Stimulated activated CD4-positive, alpha-beta T cell treated with anti-CD3 and anti-CD28 coated beads, TNF-alpha, amount 100 ng/mL, for 1 hour (primary cell): ENCODE results near the gene ARGFX.
"Not testable (repeated sequence)": the region's sequence is repeated elsewhere in the genome, so short reads cannot be mapped to it uniquely, and the experiment has no call there.

Experiments
- DNase-seq, 3 donors: peaks; one replicate each; pipeline ENCODE4 v3.0.0-alpha.2; 2020; ENCODE audit warnings: low read depth in 3 of 3, low spot score in 1 of 3

The ARGFX gene

DNA sequence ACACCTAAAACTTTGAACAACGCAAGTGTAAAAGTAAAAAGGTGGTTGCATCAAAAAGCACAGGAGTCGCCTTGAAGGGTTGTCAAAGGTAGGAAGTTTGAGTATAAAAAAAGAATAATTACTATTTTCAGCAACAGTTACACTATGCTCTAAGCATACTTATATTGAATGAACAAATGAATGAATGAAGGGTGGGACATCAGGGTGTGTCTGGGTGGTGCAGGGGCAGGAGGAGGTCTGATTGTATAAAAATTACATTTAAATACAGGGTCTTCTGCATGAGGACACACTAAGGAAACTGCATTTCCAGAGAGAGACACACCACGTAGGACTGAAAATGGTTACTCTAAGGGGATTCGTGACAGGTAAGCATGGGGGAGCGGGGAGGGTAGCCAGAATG, at the start of gene ARGFX:
Gene ARGFX (plus strand): TSS at position 301 of the 400 bp plus-strand sequence. CDS start 2,765 bp downstream, outside the sequence.
- DNase-seq: no peak

GRCh38 chr3:121517953-121518655, 49.6 kb upstream of the ARGFX start:
- no peak for DNase-seq

DNA sequence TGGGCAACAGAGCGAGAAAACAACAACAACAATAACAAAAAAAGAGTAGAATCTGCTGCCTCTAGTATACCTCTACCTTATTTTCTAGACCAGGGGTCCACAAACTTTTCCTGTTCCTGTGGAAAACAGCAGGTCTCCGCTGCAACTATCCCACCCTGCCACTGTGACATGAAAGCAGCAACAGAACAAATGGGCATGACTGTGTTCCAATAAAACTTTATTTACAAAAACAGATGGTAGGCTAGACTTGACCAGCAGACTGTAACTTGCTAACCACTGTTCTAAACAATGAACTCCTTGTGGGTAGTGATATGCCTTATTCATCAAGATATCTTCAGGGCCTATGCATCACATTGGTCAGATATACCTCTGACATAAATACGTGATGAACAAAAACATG, 47.2 kb upstream of the ARGFX start:
- DNase-seq: no peak

DNA sequence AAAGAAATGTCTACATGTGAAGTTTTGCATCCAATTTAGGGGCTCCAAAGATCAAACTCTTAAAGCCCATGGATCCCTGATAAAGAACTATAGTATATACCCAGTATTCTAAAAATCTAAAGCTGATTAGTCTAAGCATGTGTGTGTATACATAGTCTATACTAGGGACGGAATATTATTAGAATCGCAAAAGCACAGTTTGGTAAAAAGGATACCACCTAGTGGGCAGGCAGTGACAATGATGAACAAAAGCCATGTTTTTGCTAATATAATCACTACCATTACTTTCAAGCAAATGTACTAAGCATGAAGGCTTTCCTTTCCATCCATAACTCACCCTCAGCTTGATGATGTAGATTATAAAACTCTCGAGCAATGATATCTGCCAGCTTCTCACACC, 38.4 kb upstream of the ARGFX start:
- DNase-seq: no peak

GRCh38 chr3:121531269-121531668, 36.5 kb upstream of the ARGFX start:
- no peak for DNase-seq

DNA sequence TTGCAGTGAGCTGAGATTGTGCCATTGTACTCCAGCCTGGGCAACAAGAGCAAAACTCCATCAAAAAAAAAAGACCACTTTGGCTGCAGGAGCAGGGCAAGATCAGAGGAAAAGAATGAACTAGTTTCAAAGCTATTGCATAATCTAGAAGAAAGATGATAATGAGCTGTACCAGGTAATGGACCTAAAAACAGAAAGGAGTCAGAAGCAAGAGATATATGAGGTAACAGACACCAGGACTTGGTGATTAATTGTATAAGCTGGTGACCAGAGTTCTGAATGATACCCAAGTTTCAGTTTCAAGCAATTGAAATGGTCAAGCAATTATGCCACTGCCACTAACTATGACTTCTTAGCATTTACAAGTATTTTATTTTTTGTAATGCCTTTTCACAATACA, 24.8 kb upstream of the ARGFX start:
- DNase-seq: no peak

- no peak for DNase-seq
Measured at GRCh38 chr3:121545049-121545573, 22.6 kb upstream of the ARGFX start.

DNA sequence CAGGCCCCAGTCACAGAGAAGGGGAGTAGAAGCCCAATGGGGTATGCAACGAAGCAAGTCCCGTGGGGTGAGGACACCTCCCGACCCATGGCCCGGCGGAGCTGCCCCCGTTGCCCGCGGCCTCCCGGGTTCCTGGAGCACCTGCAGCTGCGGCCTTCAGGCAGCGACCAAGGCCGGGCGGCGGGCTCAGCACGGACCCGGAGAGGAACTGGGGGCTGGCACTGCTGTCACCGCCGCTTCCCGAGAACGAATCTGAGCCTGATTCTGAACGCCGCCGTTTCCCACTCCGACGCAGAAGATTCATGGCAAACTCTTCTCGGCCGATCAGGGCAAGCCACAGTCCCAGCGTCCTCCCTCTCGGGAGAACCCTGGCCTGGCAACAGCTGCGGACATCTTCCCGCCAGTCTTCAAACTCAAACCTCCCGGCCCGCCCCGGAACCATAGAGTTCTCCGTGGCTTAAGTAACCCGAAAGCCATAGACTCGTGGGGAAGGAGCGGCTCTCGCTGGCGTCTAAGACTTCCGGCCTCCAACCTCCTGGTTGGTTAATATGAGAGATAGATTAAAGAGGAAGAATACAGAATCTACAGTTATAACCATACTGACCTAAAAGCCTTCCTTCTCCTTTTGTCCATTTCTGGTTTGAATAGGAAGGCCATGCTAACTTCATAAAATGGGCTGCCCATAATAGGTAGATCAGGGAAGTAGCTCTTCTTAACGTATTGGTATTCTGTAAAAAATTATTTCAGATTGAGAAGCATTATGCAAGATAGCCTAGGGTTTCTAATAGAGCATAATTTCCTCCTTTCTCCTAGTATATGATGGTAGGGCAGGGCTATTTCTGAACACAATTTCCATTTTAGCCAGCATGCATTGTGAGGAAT, 21.9 kb upstream of the ARGFX start, which contains the start of gene POLQ:
Gene POLQ (minus strand): TSS at position 415 of the 882 bp plus-strand sequence. CDS start 111 bp downstream, at position 304.
- peak; percentile 53 to 72 (median 61) for DNase-seq

- DNase-seq: no peak
Measured at GRCh38 chr3:121552379-121552778, 15.4 kb upstream of the ARGFX start.

DNA sequence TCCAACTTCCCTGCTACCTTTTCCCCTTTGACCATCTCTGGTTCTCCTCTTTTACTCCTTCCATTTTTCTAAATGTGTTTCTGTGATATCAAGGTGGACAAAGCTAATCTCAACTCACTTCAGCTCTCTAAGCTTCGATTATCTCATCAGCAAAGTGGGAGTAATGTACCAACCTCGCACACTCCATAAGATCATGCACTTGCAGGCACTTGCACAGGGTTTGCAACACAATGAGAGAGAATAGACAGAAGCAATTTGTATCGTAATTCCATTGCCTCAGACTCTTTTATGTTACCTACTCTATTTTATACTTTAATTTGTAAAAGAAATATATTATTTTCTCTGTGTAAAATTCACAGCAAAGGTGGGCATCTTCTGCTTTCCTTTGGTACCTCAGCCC, 15.0 kb upstream of the ARGFX start:
- DNase-seq: no peak

- DNase-seq: no peak
Measured at GRCh38 chr3:121557426-121557934, 10.3 kb upstream of the ARGFX start.

DNA sequence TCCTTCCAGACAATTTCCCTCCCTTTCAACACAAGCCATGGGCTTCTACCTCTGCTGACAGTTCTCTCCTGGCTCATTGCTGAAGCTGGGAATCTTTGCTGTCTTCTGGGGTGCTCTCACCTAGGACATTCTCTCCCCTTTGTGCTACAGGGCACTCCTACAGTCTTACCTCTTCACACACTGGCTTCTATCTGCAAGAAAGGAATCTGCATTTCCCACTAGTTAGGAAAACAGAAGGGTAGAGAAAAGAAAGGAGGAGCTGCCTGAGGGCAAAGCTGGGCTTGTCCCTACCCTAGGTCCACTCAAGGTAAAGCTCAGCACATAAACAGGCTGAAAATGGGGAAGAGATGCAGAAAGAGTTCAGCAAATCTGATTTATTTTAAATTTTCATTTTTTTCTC, 5.6 kb upstream of the ARGFX start:
- DNase-seq: no peak

- DNase-seq: no peak
Measured at GRCh38 chr3:121566773-121567172, 976 bp upstream of the ARGFX start.

- no peak for DNase-seq
Measured at GRCh38 chr3:121574449-121574848, 6.7 kb downstream of the ARGFX start.

GRCh38 chr3:121581691-121582090, 13.9 kb downstream of the ARGFX start:
- no peak for DNase-seq

DNA sequence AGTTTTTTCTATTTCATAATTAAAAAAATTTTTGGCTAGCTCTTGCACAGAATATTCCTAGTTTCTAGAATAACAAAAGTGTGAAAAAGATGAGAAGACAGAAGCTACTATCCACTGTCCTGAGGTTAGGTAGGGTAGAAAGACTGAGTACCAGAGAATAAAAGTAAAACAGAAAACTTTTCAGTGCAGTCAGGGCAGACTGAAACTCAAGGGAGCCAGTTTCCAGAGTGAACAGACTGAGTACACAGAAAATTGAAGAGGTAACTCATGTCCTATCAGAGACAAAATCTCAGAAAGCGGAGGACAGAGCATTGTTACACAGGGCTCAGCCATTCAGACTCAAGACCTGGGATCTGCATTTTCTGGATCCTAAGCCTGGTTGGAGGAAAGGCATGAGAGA, 16.7 kb downstream of the ARGFX start:
- DNase-seq: no peak

GRCh38 chr3:121592856-121593702, 25.3 kb downstream of the ARGFX start, which contains the start of gene FBXO40:
Gene FBXO40, plus strand, starts transcription at chr3:121593379. Its CDS starts 27,197 bp downstream, at chr3:121620576.
- DNase-seq: no peak

DNA sequence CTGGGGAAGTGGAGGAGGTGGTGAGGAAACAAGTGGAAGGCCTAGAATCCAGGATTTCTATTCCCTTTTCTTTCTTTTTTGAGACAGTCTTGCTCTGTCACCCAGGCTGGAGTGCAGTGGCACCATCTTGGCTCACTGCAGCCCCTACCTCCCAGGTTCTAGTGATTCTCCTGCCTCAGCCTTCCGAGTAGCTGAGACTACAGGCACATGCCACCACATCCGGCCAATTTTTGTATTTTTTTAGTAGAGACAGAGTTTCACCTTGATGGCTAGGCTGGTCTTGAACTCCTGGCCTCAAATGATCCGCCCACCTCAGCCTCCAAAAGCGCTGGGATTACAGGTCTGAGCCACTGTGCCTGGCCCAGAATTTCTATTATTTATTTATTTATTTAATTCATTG, 26.1 kb downstream of the ARGFX start:
- DNase-seq: not testable (repeated sequence)

DNA sequence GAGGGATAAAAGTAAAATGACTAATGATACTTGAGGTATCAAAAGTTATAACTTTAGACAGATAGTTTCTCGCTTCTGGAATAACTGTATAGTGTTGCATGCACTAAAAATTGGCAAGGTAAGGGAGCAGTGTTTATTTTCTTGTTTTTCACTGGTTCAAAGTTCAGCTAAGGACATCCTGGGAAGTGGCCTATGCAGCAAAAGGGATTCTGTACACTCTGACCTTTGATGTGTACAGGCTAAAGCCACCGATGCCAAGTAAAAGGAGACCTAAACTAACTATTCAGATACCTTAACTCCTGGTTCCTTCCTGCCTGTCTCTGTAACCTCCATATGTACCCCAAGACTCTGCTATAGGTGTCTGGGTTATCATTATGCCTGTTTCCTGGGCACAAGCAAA, 27.1 kb downstream of the ARGFX start:
- no peak for DNase-seq

DNA sequence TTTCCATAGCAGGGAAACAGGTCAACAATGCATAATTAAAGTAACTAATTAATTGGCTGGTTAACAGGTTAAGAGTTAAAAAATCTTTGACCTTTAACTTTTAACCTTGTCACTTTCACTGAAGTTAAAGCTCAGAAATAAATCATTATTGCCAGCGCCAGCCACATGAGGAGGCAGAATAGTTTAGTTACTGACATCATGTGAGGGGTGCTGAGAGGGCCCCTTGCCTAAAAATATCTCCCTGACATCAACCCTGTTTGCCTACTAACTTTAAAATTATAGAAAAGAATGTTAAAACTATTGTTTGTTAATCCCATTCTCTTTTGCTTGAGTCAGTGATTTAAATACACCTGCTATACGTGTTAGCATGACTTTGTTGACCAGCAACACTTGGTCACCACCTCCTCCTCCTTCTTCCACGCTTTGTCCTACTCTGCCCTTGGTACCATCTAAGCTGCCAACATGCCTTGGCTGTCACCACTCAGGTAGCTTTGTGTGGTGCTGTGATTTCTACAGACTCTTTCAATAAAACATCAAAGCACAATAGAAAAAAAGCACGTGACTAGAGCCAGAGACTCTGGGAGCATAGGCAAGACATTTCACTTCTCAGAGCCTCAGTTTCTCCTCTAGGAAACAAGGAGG, 28.1 kb downstream of the ARGFX start:
- DNase-seq: no peak
